Renal pelvis (tissue), 12 donors: ENCODE measurements around the gene ATP2C2. TPM values are rescaled to one million over a fixed set of nuclear protein-coding genes. Genes with fewer than 3 reads are reported as not detected.
A peak's percentile ranks its signal among the peaks of the same experiment; 100 is the strongest.
"Not testable (repeated sequence)": the region's sequence is repeated elsewhere in the genome, so short reads cannot be mapped to it uniquely, and the experiment has no call there.

Experiments
- DNase-seq: peaks from one replicate; pipeline ENCODE4 v3.0.0-alpha.2; 2013
- long read RNA-seq, 16 experiments: transcript quantifications; one replicate each; lab custom pipeline, GENCODE V29; 2026
- polyA plus RNA-seq, 3 donors: library from polyadenylated mRNA; unstranded; fragments of 120-200 nt; gene quantifications; one replicate each; pipeline ENCODE4 v1.2.1, GENCODE V29; 2013; ENCODE audit not compliant: insufficient read length in 3 of 3

Gene ATP2C2
- polyA plus RNA-seq, result 1 to 10 TPM in 2 of 3 donors, under 1 TPM in 1; 0.46 to 2.9 (median 1.4) TPM
- long read RNA-seq, donor 1, result 0 reads
- long read RNA-seq, donor 2, result 0 reads
- long read RNA-seq, donor 3, result 0 reads
- long read RNA-seq, donor 4, result 0 reads
- long read RNA-seq, donor 5, result 0 reads
- long read RNA-seq, donor 6, result 0 reads
- long read RNA-seq, donor 7, result 0 reads
- long read RNA-seq, donor 8, partial matches to known transcripts, result 0 of 1 reads
- long read RNA-seq, donor 8, other reads (novel, unspliced or antisense), result 0 of 1 reads
- long read RNA-seq, donor 9, result 0 reads
- long read RNA-seq, donor 10, partial matches to known transcripts, result 0 of 1 reads
- long read RNA-seq, donor 10, other reads (novel, unspliced or antisense), result 0 of 1 reads
- long read RNA-seq, donor 11, result 0 reads
- long read RNA-seq, donor 12, result 0 reads
- long read RNA-seq, donor 13, result 0 reads
- long read RNA-seq, donor 14, result 0 reads
- long read RNA-seq, donor 15, result 0 reads
- long read RNA-seq, donor 16, result 0 reads

- peak; percentile 38 for DNase-seq
These were observed at the start of gene ATP2C2 for GRCh38 chr16:84368308-84368996. ATP2C2 (plus strand) TSS chr16:84368538; CDS start chr16:84368616, 78 bp downstream.

GRCh38 chr16:84319146-84319760 is 49.1 kb upstream of the ATP2C2 start:
- DNase-seq, result no peak

GRCh38 chr16:84320511-84320910 is 47.8 kb upstream of the ATP2C2 start:
- no peak for DNase-seq

GRCh38 chr16:84321932-84322331 is 46.4 kb upstream of the ATP2C2 start:
- no peak for DNase-seq

GRCh38 chr16:84322749-84323148 is 45.6 kb upstream of the ATP2C2 start:
- DNase-seq, result no peak

- no peak for DNase-seq
These were observed 44.7 kb upstream of the ATP2C2 start for GRCh38 chr16:84323606-84324005.

GRCh38 chr16:84324434-84325262 is 43.7 kb upstream of the ATP2C2 start:
- DNase-seq, result no peak

GRCh38 chr16:84326545-84326944 is 41.8 kb upstream of the ATP2C2 start:
- no peak for DNase-seq

GRCh38 chr16:84327926-84328505 is 40.3 kb upstream of the ATP2C2 start:
- DNase-seq, result no peak

GRCh38 chr16:84329016-84329415 is 39.3 kb upstream of the ATP2C2 start:
- no peak for DNase-seq

GRCh38 chr16:84329843-84330684 is 38.3 kb upstream of the ATP2C2 start:
- no peak for DNase-seq

- no peak for DNase-seq
These were observed 37.7 kb upstream of the ATP2C2 start for GRCh38 chr16:84330685-84331050.

- no peak for DNase-seq
These were observed 36.1 kb upstream of the ATP2C2 start for GRCh38 chr16:84331998-84332780.

- DNase-seq, result no peak
These were observed 35.2 kb upstream of the ATP2C2 start for GRCh38 chr16:84332975-84333684.

GRCh38 chr16:84334058-84334457 is 34.3 kb upstream of the ATP2C2 start:
- DNase-seq, result no peak

GRCh38 chr16:84334482-84334881 is 33.9 kb upstream of the ATP2C2 start:
- no peak for DNase-seq

GRCh38 chr16:84337236-84337635 is 31.1 kb upstream of the ATP2C2 start:
- not testable (repeated sequence) for DNase-seq

- no peak for DNase-seq
These were observed 29.0 kb upstream of the ATP2C2 start for GRCh38 chr16:84339311-84339710.

- DNase-seq, result no peak
These were observed 28.6 kb upstream of the ATP2C2 start for GRCh38 chr16:84339766-84340165.
